HCT116 (cell line): ENCODE data around the gene ATP6V1G1.

ENCODE experiments used
- ATF3 ChIP-seq: IDR thresholded peaks from 2 replicates; pipeline ENCODE4 v1.6.1; 2012
- CEBPB ChIP-seq: IDR thresholded peaks from 2 replicates; pipeline ENCODE4 v1.6.1; 2012; ENCODE audit warnings: low read depth
- CTCF ChIP-seq, 3 experiments: fragments of 200-600 bp in 1 of 3; sonication (generic) in 1 of 3; IDR thresholded peaks in 2 of 3; conservative IDR thresholded peaks in 1 of 3; 2 replicates each; pipeline ENCODE4 v1.5.1; 2012 to 2017; ENCODE audit warnings: low read depth in 2 of 3, low read length in 2 of 3, antibody characterized with exemption in 1 of 3, borderline replicate concordance in 1 of 3, control low read depth in 1 of 3, mild to moderate bottlenecking in 1 of 3, mixed read lengths in 1 of 3, mixed run types in 1 of 3, moderate library complexity in 1 of 3; ENCODE audit not compliant: insufficient read depth in 1 of 3
- EGR1 ChIP-seq: IDR thresholded peaks from 2 replicates; pipeline ENCODE4 v1.6.1; 2012; ENCODE audit warnings: low read depth
- EZH2 ChIP-seq: fragments of 200-600 bp; sonication (generic); IDR thresholded peaks from 2 replicates; pipeline ENCODE4 v1.6.1; 2017; ENCODE audit warnings: antibody characterized with exemption, mixed run types
- EZH2phosphoT487 ChIP-seq: fragments of 200-600 bp; IDR thresholded peaks from 2 replicates; pipeline ENCODE4 v1.6.1; 2018; ENCODE audit warnings: antibody characterized with exemption, borderline replicate concordance
- MAX ChIP-seq: IDR thresholded peaks from 2 replicates; pipeline ENCODE4 v1.6.1; 2012
- POLR2A ChIP-seq: IDR thresholded peaks from 2 replicates; pipeline ENCODE4 v1.7.0; 2011; ENCODE audit warnings: borderline replicate concordance; ENCODE audit not compliant: insufficient read depth, insufficient read length; ENCODE audit errors: extremely low read depth
- POLR2AphosphoS5 ChIP-seq: IDR thresholded peaks from 2 replicates; pipeline ENCODE4 v1.6.1; 2011; ENCODE audit warnings: mild to moderate bottlenecking, low read depth, low read length, moderate library complexity
- SIN3A ChIP-seq: IDR thresholded peaks from 2 replicates; pipeline ENCODE4 v1.6.1; 2012; ENCODE audit warnings: low read depth
- SP1 ChIP-seq: IDR thresholded peaks from 2 replicates; pipeline ENCODE4 v1.6.1; 2012; ENCODE audit warnings: low read depth
- TCF7L2 ChIP-seq: IDR thresholded peaks from 2 replicates; pipeline ENCODE4 v1.7.0; 2011; ENCODE audit warnings: borderline replicate concordance, inconsistent platforms; ENCODE audit not compliant: insufficient read depth, insufficient read length; ENCODE audit errors: extremely low read depth

- no peak for TF ChIP-seq CTCF (IDR thresholded peaks at IDR 0.05 in 2 of 3, conservative IDR thresholded peaks at IDR 0.05 in 1 of 3; ENCODE audit: borderline replicate concordance in 1 of 3, insufficient read depth in 1 of 3, low read depth in 2 of 3, low read length in 2 of 3)
- no peak for TF ChIP-seq POLR2A
- TF ChIP-seq POLR2AphosphoS5, result no peak
- no peak for TF ChIP-seq CEBPB
- no peak for TF ChIP-seq EGR1
- TF ChIP-seq MAX, result no peak
- TF ChIP-seq EZH2phosphoT487, result no peak
- TF ChIP-seq SP1, result no peak
- no peak for TF ChIP-seq TCF7L2
- no peak for TF ChIP-seq EZH2
- no peak for TF ChIP-seq ATF3
- no peak for TF ChIP-seq SIN3A
These were observed 25.8 kb upstream of the ATP6V1G1 start for GRCh38 chr9:114561771-114562170.
